Osteoblast (primary cell): Measurements from ENCODE around the gene NUP107. TPM values are rescaled to one million over a fixed set of nuclear protein-coding genes. Genes with fewer than 3 reads are reported as not detected.

ENCODE experiments used
- DNase-seq: peaks from one replicate; pipeline ENCODE4 v3.0.0; 2011; ENCODE audit warnings: low spot score, mixed read lengths; ENCODE audit not compliant: insufficient read length; ENCODE audit errors: missing footprints
- H2AFZ ChIP-seq: 2 replicates; pipeline ENCODE4 v1.6.0; 2011; ENCODE audit warnings: mild to moderate bottlenecking, low read length
- H3K27ac ChIP-seq: 2 replicates; pipeline ENCODE4 v1.5.1; 2011; ENCODE audit warnings: mild to moderate bottlenecking, low read depth, low read length, moderate library complexity
- H3K27me3 ChIP-seq: 2 replicates; pipeline ENCODE4 v1.6.0; 2012; ENCODE audit warnings: mild to moderate bottlenecking, control low read depth, inconsistent platforms, low read length, moderate library complexity; ENCODE audit not compliant: insufficient read depth
- H3K36me3 ChIP-seq: 2 replicates; pipeline ENCODE4 v1.5.1; 2011; ENCODE audit warnings: mild to moderate bottlenecking, low read length, control low read depth, moderate library complexity; ENCODE audit not compliant: insufficient read depth
- H3K4me1 ChIP-seq: 2 replicates; pipeline ENCODE4 v1.5.1; 2011; ENCODE audit warnings: mild to moderate bottlenecking, low read length, control low read depth, moderate library complexity; ENCODE audit not compliant: insufficient read depth
- H3K4me2 ChIP-seq: 2 replicates; pipeline ENCODE4 v1.6.0; 2011; ENCODE audit warnings: mild to moderate bottlenecking, low read length; ENCODE audit not compliant: insufficient read depth
- H3K4me3 ChIP-seq: fragments of 200-600 bp; sonication (generic); 3 replicates; pipeline ENCODE4 v1.5.1; 2012; ENCODE audit warnings: mild to moderate bottlenecking, low read length, inconsistent platforms; ENCODE audit not compliant: insufficient read depth
- H3K79me2 ChIP-seq: 2 replicates; pipeline ENCODE4 v1.6.0; 2012; ENCODE audit warnings: mild to moderate bottlenecking, low read length, control low read depth, inconsistent platforms; ENCODE audit not compliant: insufficient read depth
- H3K9me3 ChIP-seq: 2 replicates; pipeline ENCODE4 v1.5.1; 2011; ENCODE audit warnings: low read depth, low read length, control low read depth
- H4K20me1 ChIP-seq: 2 replicates; pipeline ENCODE4 v1.6.0; 2012; ENCODE audit warnings: mild to moderate bottlenecking, low read length, control low read depth; ENCODE audit not compliant: insufficient read depth
- total RNA-seq: library from RNA; depleted of rRNA; stranded (reverse); fragments of >200 nt; gene quantifications from 2 replicates; pipeline ENCODE4 v1.2.3, GENCODE V29; 2012
- TF ChIP-seq, protein P1 (sequence below): IDR thresholded peaks from 2 replicates; pipeline ENCODE4 v1.5.1; 2011; ENCODE audit warnings: mild to moderate bottlenecking, low read depth, low read length, moderate library complexity; ENCODE audit errors: extremely low read depth

Gene NUP107
- total RNA-seq, 1 donor = 43.8 TPM

DNA sequence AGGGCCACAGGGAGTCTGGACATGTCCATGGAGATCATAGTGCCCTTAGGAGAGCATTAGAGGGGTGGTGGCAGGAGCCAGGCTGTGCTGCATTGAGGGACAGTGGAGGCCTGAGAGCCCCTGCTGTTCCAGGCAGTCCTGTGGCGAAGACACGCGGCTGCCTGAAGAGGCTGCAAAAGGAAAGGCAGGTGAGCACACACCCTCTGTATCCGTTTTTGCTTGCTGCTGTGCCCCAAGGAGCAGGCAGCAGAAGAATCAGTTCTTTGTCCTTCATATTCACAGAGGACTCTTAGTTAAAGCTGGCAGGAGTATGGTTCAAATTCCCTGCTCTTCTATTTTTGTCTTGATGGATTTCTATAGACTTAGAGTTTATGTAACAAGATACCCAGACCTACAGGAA is 63.7 kb downstream of the NUP107 start:
- DNase-seq = no peak
- peaks cover 22% of the 10 kb centered on the region for H3K36me3 ChIP-seq
- TF ChIP-seq, protein P1, sequence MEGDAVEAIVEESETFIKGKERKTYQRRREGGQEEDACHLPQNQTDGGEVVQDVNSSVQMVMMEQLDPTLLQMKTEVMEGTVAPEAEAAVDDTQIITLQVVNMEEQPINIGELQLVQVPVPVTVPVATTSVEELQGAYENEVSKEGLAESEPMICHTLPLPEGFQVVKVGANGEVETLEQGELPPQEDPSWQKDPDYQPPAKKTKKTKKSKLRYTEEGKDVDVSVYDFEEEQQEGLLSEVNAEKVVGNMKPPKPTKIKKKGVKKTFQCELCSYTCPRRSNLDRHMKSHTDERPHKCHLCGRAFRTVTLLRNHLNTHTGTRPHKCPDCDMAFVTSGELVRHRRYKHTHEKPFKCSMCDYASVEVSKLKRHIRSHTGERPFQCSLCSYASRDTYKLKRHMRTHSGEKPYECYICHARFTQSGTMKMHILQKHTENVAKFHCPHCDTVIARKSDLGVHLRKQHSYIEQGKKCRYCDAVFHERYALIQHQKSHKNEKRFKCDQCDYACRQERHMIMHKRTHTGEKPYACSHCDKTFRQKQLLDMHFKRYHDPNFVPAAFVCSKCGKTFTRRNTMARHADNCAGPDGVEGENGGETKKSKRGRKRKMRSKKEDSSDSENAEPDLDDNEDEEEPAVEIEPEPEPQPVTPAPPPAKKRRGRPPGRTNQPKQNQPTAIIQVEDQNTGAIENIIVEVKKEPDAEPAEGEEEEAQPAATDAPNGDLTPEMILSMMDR = no peak
- H3K27me3 ChIP-seq = no peaks in the 10 kb centered on the region
- H3K79me2 ChIP-seq = peaks cover 31% of the 10 kb centered on the region
- no peak overlapping the region for H3K4me3 ChIP-seq
- no peak overlapping the region for H2AFZ ChIP-seq
- H4K20me1 ChIP-seq = no peaks in the 10 kb centered on the region
- H3K27ac ChIP-seq = no peak overlapping the region
- H3K4me2 ChIP-seq = no peak overlapping the region
- peaks cover 7% of the 10 kb centered on the region for H3K4me1 ChIP-seq
- no peaks in the 10 kb centered on the region for H3K9me3 ChIP-seq

DNA sequence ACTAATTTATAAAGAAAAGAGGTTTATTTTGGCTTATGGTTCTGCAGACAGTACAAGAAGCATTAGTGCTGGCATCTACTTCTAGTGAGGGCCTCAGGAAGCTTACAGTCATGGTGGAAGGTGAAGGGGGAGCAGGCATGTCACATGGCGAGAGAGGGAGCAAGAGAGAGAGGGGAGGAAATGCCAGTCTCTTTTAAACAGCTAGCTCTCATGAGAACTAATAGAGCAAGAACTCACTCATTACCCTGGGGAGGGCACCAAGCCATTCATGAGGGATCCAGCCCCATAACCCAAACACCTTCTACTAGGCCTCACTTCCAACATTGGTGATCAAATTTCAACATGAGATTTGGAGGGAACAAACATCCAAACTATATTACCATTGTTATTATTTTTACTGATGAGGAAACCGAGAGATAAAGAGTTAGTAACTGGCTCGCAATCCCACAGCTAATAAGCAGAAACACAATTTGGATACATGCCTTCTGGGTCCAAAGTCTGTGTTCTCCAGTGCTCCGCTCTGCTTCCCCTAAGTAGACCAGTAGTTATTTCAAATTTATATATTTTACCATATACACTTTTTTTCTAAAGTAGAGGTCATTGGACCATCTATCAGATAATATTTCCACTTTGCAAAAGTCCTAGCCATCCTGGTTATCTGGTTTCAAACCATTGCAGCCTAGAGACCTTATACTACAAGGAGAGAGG is 68.9 kb downstream of the NUP107 start:
- Histone ChIP-seq H3K4me3 (no peak overlapping the region), H2AFZ (no peak overlapping the region)
- TF ChIP-seq, protein P1 = no peak

DNA sequence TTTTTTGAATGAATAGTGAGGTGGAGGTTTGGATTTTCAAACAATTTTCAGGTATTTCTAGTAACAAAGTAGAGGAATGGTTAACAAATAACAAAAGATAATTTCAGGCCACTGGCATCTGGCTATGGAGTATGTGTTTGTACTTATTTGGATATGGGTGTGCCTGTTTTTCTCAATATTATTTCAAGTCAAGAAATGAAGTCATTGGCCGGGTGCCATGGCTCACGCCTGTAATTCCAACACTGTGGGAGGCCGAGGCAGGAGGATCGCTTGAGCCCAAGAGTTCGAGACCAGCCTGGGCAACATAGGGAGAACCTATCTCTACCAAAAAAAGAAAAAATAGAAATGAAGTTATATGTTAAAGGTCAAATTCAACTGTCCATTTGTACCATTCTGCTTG is 73.1 kb downstream of the NUP107 start:
- no peak for DNase-seq
- TF ChIP-seq, protein P1 = no peak

More for the DNA sequence above, 68.9 kb downstream of the NUP107 start:
- Histone ChIP-seq H3K9me3 (no peaks in the 10 kb centered on the region), H3K79me2 (no peaks in the 10 kb centered on the region), H3K4me2 (no peak overlapping the region), H3K4me1 (no peaks in the 10 kb centered on the region), H4K20me1 (no peaks in the 10 kb centered on the region), H3K27me3 (no peaks in the 10 kb centered on the region), H3K36me3 (peaks cover 37% of the 10 kb centered on the region), H3K27ac (no peak overlapping the region)
- DNase-seq = no peak

DNA sequence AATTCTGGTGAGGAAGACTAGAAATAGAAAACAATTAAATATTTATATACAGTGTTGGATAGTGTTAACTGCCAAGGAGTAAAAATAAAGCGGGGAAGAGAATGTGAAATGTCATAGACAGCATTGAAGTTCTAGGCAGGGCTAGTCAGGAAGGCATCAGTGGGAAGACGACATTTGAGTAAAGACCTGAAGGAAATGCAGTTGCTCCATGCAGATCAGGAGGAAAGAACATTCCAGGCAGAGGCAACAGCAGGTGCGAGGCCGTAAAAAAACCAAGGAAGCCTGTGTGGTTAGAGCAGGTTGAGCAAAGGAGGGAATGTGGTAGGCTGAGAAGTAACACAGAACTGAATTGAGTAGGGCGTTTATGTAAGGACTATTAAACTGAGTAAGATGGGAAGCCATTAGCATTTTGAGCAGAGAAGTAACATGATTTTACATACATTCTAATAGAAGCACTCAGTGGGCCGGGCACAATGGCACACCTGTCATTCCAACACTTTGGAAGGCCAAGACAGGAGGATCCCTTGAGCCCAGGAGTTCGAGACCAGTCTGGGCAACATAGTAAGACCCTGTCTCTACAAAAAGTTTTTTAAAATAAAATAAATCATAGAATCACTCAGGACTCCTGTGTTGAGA is 74.1 kb downstream of the NUP107 start:
- H3K36me3 ChIP-seq = peaks cover 11% of the 10 kb centered on the region
- no peak overlapping the region for H2AFZ ChIP-seq
- no peak overlapping the region for H3K27ac ChIP-seq
- DNase-seq = no peak
- H3K4me2 ChIP-seq = no peak overlapping the region
- H3K4me1 ChIP-seq = no peaks in the 10 kb centered on the region
- H4K20me1 ChIP-seq = no peaks in the 10 kb centered on the region
- no peaks in the 10 kb centered on the region for H3K27me3 ChIP-seq
- H3K79me2 ChIP-seq = no peaks in the 10 kb centered on the region
- H3K9me3 ChIP-seq = no peaks in the 10 kb centered on the region
- H3K4me3 ChIP-seq = no peak overlapping the region
- TF ChIP-seq, protein P1 = no peak

More for the DNA sequence above, 73.1 kb downstream of the NUP107 start:
- H3K27ac ChIP-seq = no peak overlapping the region
- H3K4me3 ChIP-seq = no peak overlapping the region
- no peaks in the 10 kb centered on the region for H3K4me1 ChIP-seq
- no peaks in the 10 kb centered on the region for H4K20me1 ChIP-seq
- no peak overlapping the region for H2AFZ ChIP-seq
- peaks cover 20% of the 10 kb centered on the region for H3K36me3 ChIP-seq
- no peak overlapping the region for H3K4me2 ChIP-seq
- no peaks in the 10 kb centered on the region for H3K27me3 ChIP-seq
- no peaks in the 10 kb centered on the region for H3K9me3 ChIP-seq
- no peaks in the 10 kb centered on the region for H3K79me2 ChIP-seq
